Measurements from ENCODE around the gene EED. TPM values are rescaled to one million over a fixed set of nuclear protein-coding genes. Genes with fewer than 3 reads are reported as not detected.

The EED gene
- total RNA-seq, 4 donors from 2014 or later = 15.7 to 26.4 (median 20.7) TPM

DNA sequence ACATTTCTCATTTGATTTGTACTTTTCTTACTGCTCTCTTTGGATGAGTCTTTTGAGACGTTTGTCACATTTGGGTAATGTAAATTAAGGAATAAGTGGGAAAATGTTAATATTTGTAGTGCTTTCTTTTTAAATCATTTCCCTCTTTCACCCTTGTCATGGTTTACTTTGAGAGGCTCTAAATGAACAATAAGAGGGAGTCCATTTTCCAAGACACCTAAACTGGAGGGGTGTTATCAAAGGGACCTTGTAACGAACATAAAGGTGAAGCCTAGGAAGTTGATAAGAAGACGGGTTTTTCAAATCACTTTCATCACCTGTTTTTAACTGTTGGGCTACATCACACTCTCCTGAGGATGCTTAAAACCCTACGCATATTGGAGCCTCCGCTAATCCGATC, 12.1 kb downstream of the EED start:
- Histone ChIP-seq H3K27me3 (no peaks in the 10 kb centered on the region), H3K36me3 (peaks cover 0 to 41% (median 3%) of the 10 kb centered on the region in 3 donors), H3K9me3 (no peaks in the 10 kb centered on the region), H3K27ac (no peak overlapping the region), H3K4me3 (no peak overlapping the region), H3K4me1 (peaks cover 0 to 3% (median 0%) of the 10 kb centered on the region in 4 donors)
- TF ChIP-seq POLR2A (IDR thresholded peaks at IDR 0.05) = no peak
- TF ChIP-seq, protein P1, sequence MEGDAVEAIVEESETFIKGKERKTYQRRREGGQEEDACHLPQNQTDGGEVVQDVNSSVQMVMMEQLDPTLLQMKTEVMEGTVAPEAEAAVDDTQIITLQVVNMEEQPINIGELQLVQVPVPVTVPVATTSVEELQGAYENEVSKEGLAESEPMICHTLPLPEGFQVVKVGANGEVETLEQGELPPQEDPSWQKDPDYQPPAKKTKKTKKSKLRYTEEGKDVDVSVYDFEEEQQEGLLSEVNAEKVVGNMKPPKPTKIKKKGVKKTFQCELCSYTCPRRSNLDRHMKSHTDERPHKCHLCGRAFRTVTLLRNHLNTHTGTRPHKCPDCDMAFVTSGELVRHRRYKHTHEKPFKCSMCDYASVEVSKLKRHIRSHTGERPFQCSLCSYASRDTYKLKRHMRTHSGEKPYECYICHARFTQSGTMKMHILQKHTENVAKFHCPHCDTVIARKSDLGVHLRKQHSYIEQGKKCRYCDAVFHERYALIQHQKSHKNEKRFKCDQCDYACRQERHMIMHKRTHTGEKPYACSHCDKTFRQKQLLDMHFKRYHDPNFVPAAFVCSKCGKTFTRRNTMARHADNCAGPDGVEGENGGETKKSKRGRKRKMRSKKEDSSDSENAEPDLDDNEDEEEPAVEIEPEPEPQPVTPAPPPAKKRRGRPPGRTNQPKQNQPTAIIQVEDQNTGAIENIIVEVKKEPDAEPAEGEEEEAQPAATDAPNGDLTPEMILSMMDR (IDR thresholded peaks at IDR 0.05) = no peak
- no peak for DNase-seq

DNA sequence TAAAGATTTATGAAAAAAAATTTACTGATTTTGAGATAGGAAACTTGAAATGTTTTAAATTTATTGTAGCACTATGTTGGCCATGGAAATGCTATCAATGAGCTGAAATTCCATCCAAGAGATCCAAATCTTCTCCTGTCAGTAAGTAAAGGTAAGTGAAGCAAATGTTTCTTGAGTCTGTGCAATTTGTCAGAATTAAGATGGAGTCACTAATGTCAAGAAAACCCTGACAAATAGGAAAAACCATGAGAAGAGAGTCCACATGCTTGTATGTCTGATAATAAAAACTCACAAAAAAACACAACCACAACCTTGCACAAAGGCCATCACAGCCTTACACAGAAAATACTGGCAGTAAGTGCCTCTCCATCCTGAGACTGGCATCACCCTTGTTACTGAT, 12.9 kb downstream of the EED start:
- TF ChIP-seq, protein P1 (IDR thresholded peaks at IDR 0.05) = no peak
- TF ChIP-seq POLR2A (IDR thresholded peaks at IDR 0.05) = no peak
- H3K4me1 ChIP-seq = peaks cover 0 to 3% (median 0%) of the 10 kb centered on the region in 4 donors
- no peaks in the 10 kb centered on the region for H3K27me3 ChIP-seq
- no peak overlapping the region for H3K4me3 ChIP-seq
- H3K9me3 ChIP-seq = no peaks in the 10 kb centered on the region
- no peak for DNase-seq
- H3K36me3 ChIP-seq = peaks cover 0 to 49% (median 3%) of the 10 kb centered on the region in 3 donors
- H3K27ac ChIP-seq = no peak overlapping the region

DNA sequence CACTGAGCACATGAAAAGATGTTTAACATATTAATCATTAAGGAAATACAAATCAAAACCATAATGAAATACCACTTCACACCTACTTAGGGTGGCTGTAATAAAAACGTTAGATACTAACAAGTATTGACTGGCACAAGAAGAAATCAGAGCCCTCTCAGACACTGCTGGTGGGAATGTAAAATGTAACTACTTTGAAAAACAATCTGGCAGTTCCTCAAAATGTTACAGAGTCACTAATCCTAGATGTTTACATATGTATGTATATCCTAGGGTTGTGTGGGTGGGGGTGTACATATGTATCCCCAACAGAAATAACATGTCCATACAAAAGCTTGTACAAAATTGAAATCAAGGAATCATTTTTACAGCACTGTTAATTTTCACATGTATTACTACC, 15.2 kb downstream of the EED start:
- no peaks in the 10 kb centered on the region for H3K4me1 ChIP-seq
- no peaks in the 10 kb centered on the region for H3K27me3 ChIP-seq
- TF ChIP-seq POLR2A (IDR thresholded peaks at IDR 0.05) = no peak
- TF ChIP-seq, protein P1 (IDR thresholded peaks at IDR 0.05) = no peak
- no peak for DNase-seq
- H3K36me3 ChIP-seq = peaks cover 0 to 62% (median 3%) of the 10 kb centered on the region in 3 donors
- H3K4me3 ChIP-seq = no peak overlapping the region
- no peak overlapping the region for H3K27ac ChIP-seq
- no peaks in the 10 kb centered on the region for H3K9me3 ChIP-seq

DNA sequence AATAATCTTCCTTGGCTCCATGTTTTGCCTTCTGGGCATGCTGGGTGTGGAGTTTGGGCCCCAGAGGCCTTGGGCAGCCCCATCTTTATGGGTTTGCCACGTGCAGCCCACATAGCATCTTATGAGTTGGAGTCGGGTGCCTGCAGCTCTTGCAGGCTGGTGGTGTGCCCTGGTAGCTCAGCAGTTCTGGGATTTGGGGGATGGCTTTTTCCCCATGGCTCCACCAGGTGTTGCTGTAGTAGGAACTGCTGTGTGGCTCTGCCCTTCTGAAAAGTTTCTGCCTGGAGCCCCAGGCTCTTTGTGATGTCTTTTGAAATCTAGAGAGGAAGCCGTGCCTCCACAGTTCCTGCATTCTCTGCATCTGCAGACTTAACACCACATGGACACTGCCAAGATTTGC, 16.8 kb downstream of the EED start:
- Histone ChIP-seq H3K27ac (no peak overlapping the region), H3K27me3 (no peaks in the 10 kb centered on the region), H3K4me1 (no peaks in the 10 kb centered on the region), H3K4me3 (no peak overlapping the region), H3K36me3 (peaks cover 0 to 62% (median 2%) of the 10 kb centered on the region in 3 donors), H3K9me3 (no peaks in the 10 kb centered on the region)
- TF ChIP-seq POLR2A (IDR thresholded peaks at IDR 0.05) = no peak
- TF ChIP-seq, protein P1 (IDR thresholded peaks at IDR 0.05) = no peak
- DNase-seq = no peak

DNA sequence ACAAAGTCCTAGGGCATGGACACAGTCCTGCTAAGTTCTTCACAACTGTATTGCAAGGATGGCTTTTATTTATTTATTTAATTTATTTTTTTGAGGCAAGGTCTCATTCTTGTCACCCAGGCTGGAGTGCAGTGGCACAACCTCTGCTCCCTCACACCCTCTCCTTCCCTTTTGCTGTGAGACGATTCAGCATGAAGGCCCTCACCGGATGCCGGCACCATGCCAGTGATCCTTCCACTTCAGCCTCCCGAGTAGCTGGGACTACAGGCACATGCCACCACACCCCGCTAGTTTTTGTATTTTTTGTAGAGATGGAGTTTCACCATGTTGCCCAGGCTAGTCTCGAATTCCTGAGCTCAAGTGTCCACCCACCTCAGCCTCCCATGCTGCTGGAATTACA, 17.8 kb downstream of the EED start:
- DNase-seq = no peak
- peaks cover 0 to 52% (median 0%) of the 10 kb centered on the region in 3 donors for H3K36me3 ChIP-seq

More for the DNA sequence above, 17.8 kb downstream of the EED start:
- TF ChIP-seq, protein P1 (IDR thresholded peaks at IDR 0.05) = no peak
- no peak for TF ChIP-seq POLR2A (IDR thresholded peaks at IDR 0.05)
- H3K4me3 ChIP-seq = no peak overlapping the region
- no peak overlapping the region for H3K27ac ChIP-seq
- H3K9me3 ChIP-seq = no peaks in the 10 kb centered on the region
- H3K4me1 ChIP-seq = no peaks in the 10 kb centered on the region
- H3K27me3 ChIP-seq = no peaks in the 10 kb centered on the region

Measured in Peyer's patch (tissue), 4 donors.